Left renal cortex interstitium (tissue), 4 donors: ENCODE results near the gene PODNL1. TPM values are rescaled to one million over a fixed set of nuclear protein-coding genes. Genes with fewer than 3 reads are reported as not detected.

Source experiments
- DNase-seq, 4 donors: peaks; one replicate each; pipeline ENCODE4 v3.0.0-alpha.2; 2013; ENCODE audit warnings: low read depth in 4 of 4, low spot score in 2 of 4, missing footprints in 1 of 4
- polyA plus RNA-seq, 4 donors: library from polyadenylated mRNA; unstranded; fragments of 120-200 nt; gene quantifications; one replicate each; pipeline ENCODE4 v1.2.1, GENCODE V29; 2013; ENCODE audit not compliant: insufficient read length in 4 of 4

The PODNL1 gene
- polyA plus RNA-seq, 4 donors = 0.93 to 1.8 (median 1.3) TPM

DNA sequence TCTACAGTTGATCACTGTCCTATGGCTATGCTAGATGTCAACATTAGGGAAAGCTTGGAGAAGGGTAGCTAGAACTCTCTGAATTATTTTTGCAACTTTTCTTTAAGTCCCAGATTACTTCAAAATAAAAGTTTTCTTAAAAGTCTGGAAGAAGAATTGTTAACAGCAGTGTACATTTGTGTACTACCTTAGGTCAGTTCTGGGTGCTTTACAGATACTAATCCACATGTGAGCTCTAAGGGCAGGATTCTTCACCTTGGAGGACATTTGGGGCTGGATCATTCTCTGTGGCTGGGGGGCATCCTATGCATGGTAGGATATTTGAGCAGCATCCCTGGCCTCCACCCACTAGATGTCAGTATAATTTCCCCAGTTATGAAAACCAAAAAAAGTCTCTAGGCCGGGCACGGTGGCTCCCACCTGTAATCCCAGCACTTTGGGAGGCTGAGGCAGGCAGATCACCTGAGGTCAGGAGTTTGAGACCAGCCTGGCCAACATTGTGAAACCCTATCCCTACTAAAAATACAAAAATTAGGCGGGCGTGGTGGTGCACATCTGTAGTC is 35.1 kb downstream of the PODNL1 start:
- DNase-seq = no peak

- no peak for DNase-seq
Measured at GRCh38 chr19:13899912-13900584, 38.2 kb downstream of the PODNL1 start.

- no peak for DNase-seq
Measured at GRCh38 chr19:13899393-13899792, 38.8 kb downstream of the PODNL1 start.

- DNase-seq = no peak
Measured at GRCh38 chr19:13896227-13896626, 42.0 kb downstream of the PODNL1 start.

DNA sequence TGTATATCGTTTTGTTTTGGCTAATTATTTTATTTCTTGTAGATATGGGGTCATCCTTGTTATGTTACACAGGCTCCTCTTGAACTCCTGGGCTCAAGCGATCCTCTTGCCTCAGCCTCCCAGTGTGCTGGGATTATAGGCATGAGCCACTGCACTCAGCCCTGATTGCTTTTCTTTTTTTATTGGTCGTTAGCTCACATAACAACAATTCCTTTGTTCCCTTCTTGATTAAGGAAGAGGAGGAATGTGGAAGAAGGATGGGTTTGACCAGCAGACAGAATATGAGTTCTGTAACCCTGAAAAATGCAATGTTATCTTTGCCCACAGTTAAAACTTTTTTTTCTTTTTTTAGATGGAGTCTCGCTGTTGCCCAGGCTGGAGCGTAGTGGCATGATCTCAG is 43.7 kb downstream of the PODNL1 start:
- no peak for DNase-seq

DNA sequence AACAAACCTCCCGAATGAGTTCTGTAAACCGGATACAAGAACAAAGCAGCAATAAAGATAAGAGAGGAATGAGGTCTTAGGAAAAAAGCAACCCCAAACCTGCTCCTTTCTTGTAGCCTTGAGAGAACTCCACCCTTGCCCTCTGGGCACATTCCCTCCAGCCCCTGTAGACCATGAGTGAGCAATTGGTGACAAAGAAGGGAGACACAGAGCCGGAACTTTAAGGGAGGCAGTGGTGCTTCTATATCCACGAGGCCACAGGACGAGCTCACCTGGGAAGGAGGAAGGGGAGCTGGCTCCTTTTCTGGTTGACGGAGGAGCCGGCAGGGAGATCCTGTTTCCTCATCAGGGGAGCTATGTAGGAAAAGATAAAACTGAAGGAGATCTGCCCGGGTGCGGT is 45.3 kb downstream of the PODNL1 start:
- DNase-seq = no peak

- no peak for DNase-seq
Measured at GRCh38 chr19:13890136-13890535, 48.1 kb downstream of the PODNL1 start.

DNA sequence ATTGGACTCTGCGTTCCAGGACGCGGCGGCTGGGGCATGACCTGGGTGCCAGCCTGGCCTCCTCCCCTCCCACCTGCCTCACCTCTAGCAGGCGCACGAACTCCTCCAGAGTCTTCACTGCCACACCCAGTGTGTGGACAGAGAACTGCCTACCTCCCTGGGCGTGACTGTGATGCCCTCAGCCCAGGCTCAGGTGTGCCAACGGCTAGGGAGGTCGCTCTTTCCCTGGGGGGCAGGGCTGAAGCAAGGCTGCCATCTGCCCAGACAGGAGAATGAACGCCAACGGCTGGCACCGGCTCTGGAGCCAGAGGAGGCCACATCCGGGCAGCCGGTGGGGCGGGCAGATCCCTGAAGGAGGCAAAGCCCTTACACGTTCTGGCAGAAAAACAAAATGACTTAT is 49.9 kb downstream of the PODNL1 start:
- DNase-seq = no peak

GRCh38 chr19:13887517-13887916 is 50.7 kb downstream of the PODNL1 start:
- no peak for DNase-seq

DNA sequence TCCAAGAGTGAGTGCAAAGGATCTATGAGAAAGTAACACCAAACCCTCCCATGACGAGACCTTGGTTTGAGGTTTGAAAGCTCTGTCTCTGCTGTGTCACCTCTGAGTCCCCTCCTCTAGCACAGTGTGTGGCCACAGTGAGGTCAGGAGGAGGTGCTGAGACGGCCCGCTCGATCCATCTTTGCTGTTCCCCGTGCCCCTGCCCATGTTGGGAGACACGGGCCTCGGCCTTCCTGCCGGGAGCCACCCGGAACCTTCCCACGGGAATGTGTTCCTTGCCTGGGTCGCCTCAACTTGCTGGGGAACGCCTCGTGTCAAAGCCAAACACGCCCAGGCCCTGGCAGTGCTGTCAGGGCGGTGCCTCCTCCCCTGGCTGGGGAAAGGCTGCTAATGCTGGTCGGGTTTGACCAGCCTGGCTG is 51.2 kb downstream of the PODNL1 start:
- DNase-seq = no peak

GRCh38 chr19:13885826-13886365 is 52.3 kb downstream of the PODNL1 start:
- DNase-seq = no peak

DNA sequence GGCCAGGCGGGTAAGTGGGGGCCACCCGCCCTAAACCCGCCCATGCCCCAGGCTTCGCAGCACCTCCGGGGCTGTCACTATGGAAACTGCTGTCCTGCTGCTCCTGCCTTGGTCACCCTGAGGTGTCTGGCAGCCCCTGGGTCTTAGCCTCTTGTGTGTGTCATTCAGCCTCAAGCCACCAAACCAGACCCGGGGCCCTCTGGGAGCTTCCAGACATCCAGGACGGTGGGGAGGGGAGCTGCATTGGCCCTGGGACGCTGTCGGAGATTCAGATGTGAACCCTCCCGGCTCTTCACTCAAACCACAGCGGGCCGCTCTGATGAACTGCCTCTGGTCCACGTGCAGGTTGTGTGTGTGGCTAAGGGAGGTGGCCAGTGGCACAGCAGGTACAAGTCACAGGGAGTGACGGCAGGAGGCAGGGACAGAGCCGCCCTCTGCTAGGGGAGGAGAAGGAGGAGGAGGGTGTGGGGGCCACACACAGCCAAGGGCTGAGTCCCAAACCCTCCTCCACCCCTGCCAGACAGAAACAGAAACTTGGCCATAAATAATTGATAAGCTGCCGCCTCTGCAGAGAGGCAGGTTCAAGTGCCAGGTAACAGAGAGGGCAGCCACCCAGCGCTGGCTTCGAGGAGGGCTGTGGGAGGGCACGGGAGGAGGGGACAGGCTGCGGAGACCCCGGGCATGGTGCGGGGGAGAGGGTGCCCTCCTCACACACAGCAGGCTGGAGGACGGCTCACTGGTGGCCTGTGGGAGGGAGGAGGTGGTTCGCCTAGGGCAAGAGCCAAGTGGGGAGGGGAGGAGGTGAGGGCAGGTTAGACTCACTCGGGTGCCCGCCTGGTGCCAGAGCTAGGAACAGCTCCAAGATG is 53.3 kb downstream of the PODNL1 start:
- no peak for DNase-seq

- no peak for DNase-seq
Measured at GRCh38 chr19:13883516-13884064, 54.6 kb downstream of the PODNL1 start.

DNA sequence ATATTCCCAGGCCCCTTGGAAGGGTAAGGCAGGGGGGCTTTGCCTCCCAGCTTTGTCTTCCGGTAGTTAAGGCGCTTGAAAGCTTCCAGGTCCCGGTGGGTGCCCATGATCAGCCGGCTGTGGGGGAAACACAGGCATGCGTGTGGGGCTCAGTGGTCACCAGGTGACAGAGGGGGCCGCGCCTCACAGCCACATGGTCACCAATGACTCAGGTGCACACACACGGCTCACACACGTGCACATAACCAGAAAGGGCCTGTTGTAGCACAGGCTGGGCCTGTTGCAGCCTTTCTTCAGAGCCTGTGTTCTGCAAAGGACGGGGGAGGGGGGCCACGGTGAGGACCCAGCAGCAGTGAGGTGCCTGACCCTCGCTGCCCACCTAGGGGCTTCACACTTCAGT is 55.4 kb downstream of the PODNL1 start:
- DNase-seq = no peak

DNA sequence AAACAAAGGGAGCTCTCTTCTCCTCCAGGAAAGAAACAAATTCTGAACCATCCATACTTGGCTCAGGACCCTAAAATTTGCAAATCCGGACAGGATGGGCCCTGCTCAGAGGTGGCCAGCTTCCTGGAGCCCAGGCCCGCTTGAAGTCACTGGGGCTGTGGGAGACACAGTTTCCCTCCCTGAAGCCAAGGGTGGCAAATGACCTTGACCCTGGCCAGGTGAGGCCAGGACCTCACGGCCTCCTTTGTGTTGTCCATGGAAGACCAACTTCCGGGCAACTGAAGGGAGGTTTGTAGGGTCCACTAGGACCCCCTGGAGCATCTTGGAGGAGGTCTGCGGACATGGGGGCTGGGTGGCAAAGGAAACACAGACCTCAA is 55.8 kb downstream of the PODNL1 start:
- no peak for DNase-seq

DNA sequence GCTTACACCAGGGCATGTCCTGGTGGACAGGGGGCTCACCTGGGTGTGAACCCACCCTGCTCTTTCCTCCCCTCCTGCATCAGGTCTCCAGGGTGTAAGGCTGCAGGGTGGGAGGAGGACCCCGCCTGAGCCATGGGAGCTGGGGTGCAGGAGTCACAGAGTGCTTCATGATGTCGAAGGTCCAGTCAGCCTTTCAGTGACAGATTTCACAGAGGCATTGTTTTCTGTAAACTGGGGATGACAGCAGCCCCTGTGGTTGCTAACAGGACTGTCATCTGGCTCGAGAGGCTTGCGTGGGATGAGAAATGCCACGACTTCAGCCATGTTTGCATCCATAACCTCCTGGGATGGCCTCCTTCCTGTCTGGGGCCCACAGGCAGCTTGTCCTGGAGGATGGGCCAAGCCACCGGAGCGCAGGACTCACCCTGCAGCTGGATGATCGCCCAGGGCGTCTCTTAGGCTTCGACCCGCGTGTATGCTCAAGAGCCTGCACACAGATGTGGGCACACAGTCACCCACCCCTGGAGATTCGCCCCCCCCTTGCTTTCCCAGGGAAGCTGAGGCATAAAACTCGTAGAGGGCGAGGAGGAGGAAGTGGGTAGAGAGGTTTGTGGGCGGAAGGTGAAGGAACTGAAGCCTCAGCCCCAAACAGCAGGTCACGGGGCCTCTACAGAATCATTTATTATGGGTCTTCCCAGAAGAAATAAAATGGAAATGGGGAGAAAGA is 56.4 kb downstream of the PODNL1 start:
- no peak for DNase-seq

- DNase-seq = no peak
Measured at GRCh38 chr19:13881251-13881691, 56.9 kb downstream of the PODNL1 start.
